PC-3 (cell line): ENCODE results near the gene C1QB. TPM values are rescaled to one million over a fixed set of nuclear protein-coding genes. Genes with fewer than 3 reads are reported as not detected.

Experiments
- ATAC-seq: fragments of 200-7000 bp; cut with Tn5 transposase; 2 replicates; pipeline ENCODE4 v1.9.1; 2020; ENCODE audit warnings: mild to moderate bottlenecking, moderate library complexity
- BruUV-seq: library from RNA; stranded (reverse); fragments of 400-500 nt; replicated peaks from 2 replicates; lab custom pipeline; 2021; lab: Mats Ljungman, UMichigan
- CTCF ChIA-PET: fragments of 300-600 bp; sonication (Branson Sonifier 250); formaldehyde crosslinking; loops from one replicate; lab custom pipeline; 2022; ENCODE audit warnings: antibody characterized with exemption; lab: Charles Lee
- POLR2A ChIA-PET: fragments of 300-600 bp; sonication (Branson Sonifier 250); formaldehyde crosslinking; loops from one replicate; lab custom pipeline; 2022; ENCODE audit warnings: antibody characterized with exemption; ENCODE audit not compliant: unreplicated experiment; lab: Charles Lee
- DNase-seq: peaks from one replicate; pipeline ENCODE4 v3.0.0-alpha.2; 2015
- H2AFZ ChIP-seq: fragments of 300-600 bp; sonication (generic); 2 replicates; pipeline ENCODE4 v1.6.0; 2016; ENCODE audit warnings: antibody characterized with exemption, low read length
- H3F3A ChIP-seq: fragments of 300-600 bp; sonication (generic); one replicate; pipeline ENCODE4 v1.6.0; 2017; ENCODE audit warnings: antibody characterized with exemption, low read length, control low read depth, mild to moderate bottlenecking; ENCODE audit not compliant: unreplicated experiment
- H3K27ac ChIP-seq: fragments of 300-600 bp; sonication (generic); 2 replicates; pipeline ENCODE4 v1.5.1; 2016; ENCODE audit warnings: mild to moderate bottlenecking, low read length
- H3K27me3 ChIP-seq: fragments of 300-600 bp; sonication (generic); 2 replicates; pipeline ENCODE4 v1.6.1; 2016; ENCODE audit warnings: low read length, mixed read lengths
- H3K36me3 ChIP-seq: fragments of 300-600 bp; sonication (generic); 2 replicates; pipeline ENCODE4 v1.6.1; 2016; ENCODE audit warnings: low read depth, mixed run types, low read length, mixed read lengths
- H3K4me1 ChIP-seq: fragments of 300-600 bp; sonication (generic); 2 replicates; pipeline ENCODE4 v1.5.1; 2016; ENCODE audit warnings: low read length; ENCODE audit not compliant: insufficient read depth
- H3K4me2 ChIP-seq: fragments of 300-600 bp; sonication (generic); 2 replicates; pipeline ENCODE4 v1.6.0; 2016; ENCODE audit warnings: low read length
- H3K4me3 ChIP-seq: fragments of 300-600 bp; sonication (generic); 2 replicates; pipeline ENCODE4 v1.5.1; 2016; ENCODE audit warnings: mild to moderate bottlenecking, low read length, mixed read lengths
- H3K79me2 ChIP-seq: fragments of 300-600 bp; sonication (generic); 2 replicates; pipeline ENCODE4 v1.6.1; 2017; ENCODE audit warnings: low read length, mixed read lengths
- H3K9ac ChIP-seq: fragments of 300-600 bp; sonication (generic); 2 replicates; pipeline ENCODE4 v1.6.0; 2016; ENCODE audit warnings: mild to moderate bottlenecking, low read length
- H3K9me2 ChIP-seq: fragments of 300-600 bp; sonication (generic); replicated peaks from 2 replicates; pipeline ENCODE4 v1.6.1; 2016; ENCODE audit warnings: mixed run types, low read length, mixed read lengths
- H3K9me3 ChIP-seq: fragments of 300-600 bp; sonication (generic); 2 replicates; pipeline ENCODE4 v1.6.1; 2016; ENCODE audit warnings: low read length, mixed read lengths
- H4K20me1 ChIP-seq: fragments of 300-600 bp; sonication (generic); 2 replicates; pipeline ENCODE4 v1.6.1; 2016; ENCODE audit warnings: low read length, mixed read lengths
- CTCF ChIP-seq: fragments of 300-600 bp; sonication (generic); conservative IDR thresholded peaks from 2 replicates; pipeline ENCODE4 v1.5.1; 2017; ENCODE audit warnings: antibody characterized with exemption, low read depth, mild to moderate bottlenecking, low read length
- EZH2 ChIP-seq: fragments of 300-600 bp; sonication (generic); IDR thresholded peaks from one replicate; pipeline ENCODE4 v1.6.1; 2017; ENCODE audit warnings: antibody characterized with exemption, mild to moderate bottlenecking, low read length; ENCODE audit not compliant: unreplicated experiment
- EZH2phosphoT487 ChIP-seq: fragments of 300-600 bp; sonication (generic); IDR thresholded peaks from 2 replicates; pipeline ENCODE4 v1.6.1; 2018; ENCODE audit warnings: mild to moderate bottlenecking, antibody characterized with exemption, low read length, borderline replicate concordance
- intact Hi-C: fragments of 100-400 bp; cut with micrococcal nuclease; formaldehyde crosslinking; loops from 2 replicates; pipeline ENCODE4 v1.9.0; 2023
- total RNA-seq: library from RNA; depleted of rRNA; stranded (reverse); fragments of >200 nt; gene quantifications from 2 replicates; pipeline ENCODE4 v1.2.3, GENCODE V29; 2014

The C1QB gene
- total RNA-seq, 1 experiment from 2014 or later: not detected

DNA sequence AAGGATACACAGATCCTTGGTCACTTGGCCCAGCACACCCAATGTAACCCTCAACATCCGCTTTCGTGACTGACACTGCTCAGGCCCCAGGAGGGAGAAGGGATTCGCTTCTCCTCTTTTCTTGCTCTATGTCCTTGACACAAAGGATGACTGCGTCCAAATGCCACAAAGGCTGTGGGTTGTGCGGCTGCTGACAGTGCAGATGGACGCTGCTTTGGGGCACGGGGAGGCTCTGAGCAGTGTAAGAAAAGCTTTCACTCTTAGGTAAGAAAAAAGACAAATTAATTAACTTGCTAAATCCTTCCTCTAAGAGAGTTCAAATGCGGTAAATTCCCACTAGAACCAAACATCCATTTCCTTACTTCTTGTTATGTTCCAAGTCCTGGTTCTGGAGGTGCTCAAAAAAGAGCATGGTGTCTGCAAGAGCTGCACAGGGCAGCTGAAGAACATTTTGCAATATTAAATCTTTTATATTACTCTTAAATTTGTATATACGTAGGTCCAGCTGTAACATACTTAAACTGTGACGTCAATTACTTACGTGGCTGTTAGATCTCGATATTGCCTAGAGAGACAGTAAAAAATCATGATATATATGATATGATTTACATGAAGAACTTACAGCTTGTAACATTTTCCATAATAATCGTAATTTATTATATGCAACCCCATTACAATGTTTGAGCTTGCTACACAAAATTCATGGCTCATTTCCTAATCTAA is 38.2 kb downstream of the C1QB start:
- Histone ChIP-seq H3K4me1 (peaks cover 14% of the 10 kb centered on the region), H3K9me3 (no peaks in the 10 kb centered on the region), H4K20me1 (no peaks in the 10 kb centered on the region), H3K36me3 (no peaks in the 10 kb centered on the region), H3K27me3 (no peaks in the 10 kb centered on the region), H3F3A (no peaks in the 10 kb centered on the region), H2AFZ (no peak overlapping the region), H3K9ac (no peak overlapping the region), H3K9me2 (no peaks in the 10 kb centered on the region), H3K4me2 (no peak overlapping the region), H3K27ac (no peak overlapping the region), H3K4me3 (no peak overlapping the region), H3K79me2 (no peaks in the 10 kb centered on the region)
- no peak for ATAC-seq
- no peak for DNase-seq
- BruUV-seq: no TSS peak
- TF ChIP-seq EZH2phosphoT487: no peak
- no peak for TF ChIP-seq CTCF
- no peak for TF ChIP-seq EZH2
- intact Hi-C loops: no loop called here
- ChIA-PET POLR2A (no interaction called here), CTCF (no interaction called here)

DNA sequence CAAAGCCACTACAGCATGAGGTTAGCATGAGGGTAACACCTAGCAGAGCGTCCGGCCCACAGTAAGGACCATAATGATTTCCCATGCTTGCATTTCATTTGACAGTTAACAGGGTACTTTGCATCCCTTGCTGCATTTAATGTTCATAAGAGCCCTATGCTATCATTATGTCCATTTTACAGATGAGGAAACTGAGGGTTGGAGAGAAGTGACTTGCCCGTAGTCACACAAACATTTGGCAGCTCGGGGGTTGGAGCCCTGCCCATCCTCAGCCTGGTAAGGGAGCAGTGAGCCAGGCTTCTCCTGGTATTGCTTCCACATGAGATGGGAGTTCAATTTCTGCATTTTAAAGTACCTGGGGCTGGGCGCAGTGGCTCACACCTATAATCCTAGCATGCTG is 41.1 kb downstream of the C1QB start:
- H3K9me3 ChIP-seq: no peaks in the 10 kb centered on the region
- no peak for DNase-seq
- CTCF ChIA-PET: no interaction called here
- no peak overlapping the region for H3K4me3 ChIP-seq
- no peak overlapping the region for H3K9ac ChIP-seq
- no peaks in the 10 kb centered on the region for H3K79me2 ChIP-seq
- BruUV-seq: no TSS peak
- H3K27me3 ChIP-seq: no peaks in the 10 kb centered on the region
- no peaks in the 10 kb centered on the region for H3K9me2 ChIP-seq
- no peaks in the 10 kb centered on the region for H3K36me3 ChIP-seq
- POLR2A ChIA-PET: no interaction called here
- H3F3A ChIP-seq: no peaks in the 10 kb centered on the region
- H3K27ac ChIP-seq: no peak overlapping the region
- H3K4me2 ChIP-seq: no peak overlapping the region
- H3K4me1 ChIP-seq: peaks cover 8% of the 10 kb centered on the region
- intact Hi-C loops: no loop called here
- ATAC-seq: no peak
- TF ChIP-seq EZH2: no peak
- TF ChIP-seq CTCF: no peak
- no peak for TF ChIP-seq EZH2phosphoT487
- H4K20me1 ChIP-seq: no peaks in the 10 kb centered on the region
- no peak overlapping the region for H2AFZ ChIP-seq

DNA sequence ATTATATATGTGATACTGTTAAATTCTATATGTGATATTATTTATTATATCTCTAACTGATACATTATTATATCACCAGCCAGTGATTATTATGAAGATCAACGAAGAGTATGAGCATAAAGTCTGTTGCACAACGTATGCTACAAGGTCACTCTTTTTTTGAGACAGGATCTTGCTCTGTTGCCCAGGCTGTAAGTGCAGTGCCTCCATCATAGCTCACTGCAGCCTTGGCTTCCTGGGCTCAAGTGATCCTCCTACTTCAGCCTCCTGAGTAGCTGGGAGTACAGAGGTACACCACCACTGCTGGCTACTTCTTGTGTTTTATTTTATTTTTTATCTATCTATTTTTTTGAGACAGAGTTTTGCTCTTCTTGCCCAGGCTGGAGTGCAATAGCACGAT is 43.6 kb downstream of the C1QB start:
- Histone ChIP-seq H3F3A (no peaks in the 10 kb centered on the region), H4K20me1 (no peaks in the 10 kb centered on the region), H3K4me2 (no peak overlapping the region), H3K27me3 (no peaks in the 10 kb centered on the region), H3K36me3 (no peaks in the 10 kb centered on the region), H3K9me3 (no peaks in the 10 kb centered on the region), H3K27ac (no peak overlapping the region), H2AFZ (no peak overlapping the region), H3K9me2 (no peaks in the 10 kb centered on the region), H3K79me2 (no peaks in the 10 kb centered on the region), H3K4me3 (no peak overlapping the region), H3K9ac (no peak overlapping the region), H3K4me1 (no peaks in the 10 kb centered on the region)
- ChIA-PET CTCF (no interaction called here), POLR2A (no interaction called here)
- no TSS peak for BruUV-seq
- intact Hi-C loops: no loop called here
- no peak for TF ChIP-seq CTCF
- DNase-seq (no peak), ATAC-seq (no peak)
